HepG2 (cell line): Measurements from ENCODE around the gene EED. TPM values are rescaled to one million over a fixed set of nuclear protein-coding genes. Genes with fewer than 3 reads are reported as not detected.
A peak's percentile ranks its signal among the peaks of the same experiment; 100 is the strongest.

Experiments
- AGO2 ChIP-seq: fragments of 200-400 bp; formaldehyde crosslinking; optimal IDR thresholded peaks from 2 replicates; pipeline ENCODE3; 2017; ENCODE audit warnings: mild to moderate bottlenecking, low read depth, low read length, moderate library complexity
- CHCHD3 ChIP-seq: sonication (generic); formaldehyde crosslinking; IDR thresholded peaks from 2 replicates; pipeline ENCODE4 v1.8.0; 2022; ENCODE audit warnings: mild to moderate bottlenecking, missing genetic modification reagents, moderate library complexity
- GPBP1L1 ChIP-seq: sonication (generic); formaldehyde crosslinking; IDR thresholded peaks from 2 replicates; pipeline ENCODE4 v1.5.0; 2020; ENCODE audit warnings: mild to moderate bottlenecking, missing genetic modification reagents
- HMGA1 ChIP-seq: sonication (generic); formaldehyde crosslinking; conservative IDR thresholded peaks from 2 replicates; pipeline ENCODE4 v1.4.0; 2020; ENCODE audit warnings: missing genetic modification reagents
- HNRNPUL1 ChIP-seq: fragments of 200-400 bp; formaldehyde crosslinking; IDR thresholded peaks from 2 replicates; pipeline ENCODE4 v1.6.1; 2017; ENCODE audit warnings: low read depth, mild to moderate bottlenecking, low read length, moderate library complexity
- MED13 ChIP-seq: sonication (generic); formaldehyde crosslinking; IDR thresholded peaks from 2 replicates; pipeline ENCODE4 v1.5.0; 2020; ENCODE audit warnings: missing genetic modification reagents
- MIER2 ChIP-seq: IDR thresholded peaks from 2 replicates; pipeline ENCODE4 v1.6.1; 2016; ENCODE audit warnings: missing biosample characterization, missing genetic modification reagents
- RARA ChIP-seq: IDR thresholded peaks from 2 replicates; pipeline ENCODE4 v1.6.1; 2016; ENCODE audit warnings: missing genetic modification reagents, missing compliant biosample characterization
- TARDBP ChIP-seq: sonication (generic); formaldehyde crosslinking; IDR thresholded peaks from 2 replicates; pipeline ENCODE4 v1.8.0; 2022; ENCODE audit warnings: mild to moderate bottlenecking, missing genetic modification reagents
- TGIF2 ChIP-seq: IDR thresholded peaks from 2 replicates; pipeline ENCODE4 v1.6.1; 2016; ENCODE audit warnings: control low read depth, missing compliant biosample characterization
- ZEB1 ChIP-seq: IDR thresholded peaks from 2 replicates; pipeline ENCODE4 v1.6.1; 2012; ENCODE audit warnings: mild to moderate bottlenecking, low read depth, inconsistent platforms; ENCODE audit not compliant: insufficient replicate concordance
- ZKSCAN8 ChIP-seq: IDR thresholded peaks from 2 replicates; pipeline ENCODE4 v1.6.1; 2016; ENCODE audit warnings: borderline replicate concordance, missing genetic modification reagents, missing compliant biosample characterization
- ZNF263 ChIP-seq: sonication (generic); formaldehyde crosslinking; IDR thresholded peaks from 2 replicates; pipeline ENCODE4 v1.4.0; 2020; ENCODE audit warnings: missing genetic modification reagents
- ZNF318 ChIP-seq: sonication (generic); formaldehyde crosslinking; IDR thresholded peaks from 2 replicates; pipeline ENCODE4 v1.4.0; 2020; ENCODE audit warnings: mild to moderate bottlenecking, missing genetic modification reagents
- ZNF331 ChIP-seq: sonication (generic); formaldehyde crosslinking; IDR thresholded peaks from 2 replicates; pipeline ENCODE4 v1.4.0; 2020; ENCODE audit warnings: missing genetic modification reagents
- ZNF530 ChIP-seq: sonication (generic); formaldehyde crosslinking; IDR thresholded peaks from 2 replicates; pipeline ENCODE4 v1.5.0; 2020; ENCODE audit warnings: low read depth, mild to moderate bottlenecking, missing genetic modification reagents
- ZNF552 ChIP-seq: sonication (generic); formaldehyde crosslinking; IDR thresholded peaks from 2 replicates; pipeline ENCODE4 v1.9.0; 2022; ENCODE audit warnings: missing genetic modification reagents, mild to moderate bottlenecking, borderline replicate concordance
- ZNF709 ChIP-seq: sonication (generic); formaldehyde crosslinking; IDR thresholded peaks from 2 replicates; pipeline ENCODE4 v1.5.0; 2020; ENCODE audit warnings: mild to moderate bottlenecking, missing genetic modification reagents
- ZNF784 ChIP-seq: sonication (generic); formaldehyde crosslinking; IDR thresholded peaks from 2 replicates; pipeline ENCODE4 v1.5.1; 2020; ENCODE audit warnings: missing genetic modification reagents, mild to moderate bottlenecking, borderline replicate concordance
- polyA plus RNA-seq, 8 experiments: library from polyadenylated mRNA; depleted of rRNA in 3 of 8; stranded (reverse) in 7 of 8; unstranded in 1 of 8; fragments of >200 nt; fragmentation: Illumina TruSeq in 4 of 8; extraction: Trizol in 4 of 8; gene quantifications; 2 replicates each; pipeline versions ENCODE4 v1.2.1 to v1.2.3, GENCODE V29; 2011 to 2016; ENCODE audit warnings: low read depth in 4 of 8, missing spikeins in 1 of 8, mixed read lengths in 1 of 8; ENCODE audit not compliant: insufficient read depth in 1 of 8
- total RNA-seq, 5 experiments: library from RNA; depleted of rRNA; stranded (reverse); fragments of >200 nt; fragmentation: Illumina TruSeq; extraction: Trizol; gene quantifications; 2 replicates each; pipeline ENCODE4 v1.2.3, GENCODE V29; 2016; ENCODE audit warnings: low read depth in 1 of 5
- TF ChIP-seq, protein P1 (sequence below): IDR thresholded peaks from 2 replicates; pipeline ENCODE4 v1.6.1; 2016; ENCODE audit warnings: low read depth, borderline replicate concordance

EED gene
- total and polyA plus RNA-seq, 2 of the 13 experiments (the other 11 are each of a cell fraction or from before 2014, with no cell fraction given): 11.0 to 28.4 TPM

GRCh38 chr11:86209806-86210657 is 34.5 kb upstream of the EED start (continued):
- TF ChIP-seq HMGA1 (no peak), ZNF331 (peak; percentile 66), ZNF263 (CRISPR knock-in tag) (no peak), RARA (peak; percentile 78), ZNF709 (CRISPR knock-in tag) (no peak), CHCHD3 (CRISPR knock-in tag) (no peak), ZEB1 (no peak), ZNF552 (CRISPR knock-in tag) (no peak), TGIF2 (CRISPR knock-in tag) (no peak), HNRNPUL1 (no peak), ZNF530 (no peak), ZKSCAN8 (peak; percentile 78), ZNF318 (no peak), AGO2 (no peak), GPBP1L1 (CRISPR knock-in tag) (no peak), MED13 (CRISPR knock-in tag) (no peak), ZNF784 (CRISPR knock-in tag) (no peak), TARDBP (peak; percentile 82), MIER2 (CRISPR knock-in tag) (peak; percentile 56; the same call in 1 of the 2 replicates)
- TF ChIP-seq, protein P1, sequence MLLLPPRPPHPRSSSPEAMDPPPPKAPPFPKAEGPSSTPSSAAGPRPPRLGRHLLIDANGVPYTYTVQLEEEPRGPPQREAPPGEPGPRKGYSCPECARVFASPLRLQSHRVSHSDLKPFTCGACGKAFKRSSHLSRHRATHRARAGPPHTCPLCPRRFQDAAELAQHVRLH (CRISPR knock-in tag): no peak
